ENCODE results near the gene TRIM65. TPM values are rescaled to one million over a fixed set of nuclear protein-coding genes. Genes with fewer than 3 reads are reported as not detected.

Gene TRIM65
- total and polyA plus RNA-seq, 2 experiments from 2014 or later: 13.8 to 54.0 TPM

DNA sequence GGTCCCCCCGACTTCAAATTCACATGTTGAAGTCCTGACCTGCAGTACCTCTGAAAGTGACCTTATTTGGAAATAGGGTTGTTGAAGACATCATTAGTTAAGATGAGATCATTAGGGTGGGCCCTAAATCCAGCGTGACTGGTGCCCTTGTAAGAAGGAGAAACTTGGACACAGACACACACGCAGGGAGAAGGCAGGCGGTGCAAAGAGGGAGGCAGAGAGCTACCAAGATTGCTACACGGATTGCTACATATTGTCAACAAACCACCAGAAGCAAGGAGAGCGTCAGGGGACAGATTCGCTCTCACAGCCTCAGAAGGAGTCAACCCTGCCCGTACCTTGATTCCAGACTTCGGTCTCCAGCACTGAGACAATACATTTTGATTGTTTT is 34.8 kb downstream of the TRIM65 start:
- ATAC-seq (no peak), DNase-seq (ENCODE audit: low spot score) (no peak)
- Histone ChIP-seq H2AFZ (no peak overlapping the region), H3K79me2 (replicated peaks; ENCODE audit: insufficient read depth) (no peaks in the 10 kb centered on the region), H4K20me1 (replicated peaks; ENCODE audit: insufficient read depth) (no peaks in the 10 kb centered on the region), H3K27ac (ENCODE audit: low read depth) (no peak overlapping the region), H3K9me2 (ENCODE audit: insufficient read depth) (no peaks in the 10 kb centered on the region), H3K4me1 (ENCODE audit: insufficient read depth) (no peaks in the 10 kb centered on the region; the same call in 1 of the 2 replicates), H3F3A (replicated peaks; ENCODE audit: low read depth) (0 out of 2 replicates have a peak, but pooled peaks cover 12% of the 10 kb centered on the region), H3K4me3 (no peak overlapping the region), H3K27me3 (ENCODE audit: insufficient read depth) (no peaks in the 10 kb centered on the region), H3K36me3 (ENCODE audit: insufficient read depth) (no peaks in the 10 kb centered on the region), H3K4me2 (no peak overlapping the region)
- TF ChIP-seq CTCF (conservative IDR thresholded peaks at IDR 0.05; ENCODE audit: low read depth in 2 of 2) (no peak), STAT1 (IDR thresholded peaks at IDR 0.05; ENCODE audit: unreplicated experiment) (no peak), ZNF114 (CRISPR knock-in tag; IDR thresholded peaks at IDR 0.05) (no peak), POLR2AphosphoS5 (IDR thresholded peaks at IDR 0.05; ENCODE audit: low read depth) (no peak), CREB1 (CRISPR knock-in tag; IDR thresholded peaks at IDR 0.05; ENCODE audit: low read depth) (no peak), EZH2 (IDR thresholded peaks at IDR 0.05; ENCODE audit: low read depth, unreplicated experiment) (no peak), ZNF331 (CRISPR knock-in tag; IDR thresholded peaks at IDR 0.05; ENCODE audit: low read depth) (no peak)
- TF ChIP-seq, protein P1, sequence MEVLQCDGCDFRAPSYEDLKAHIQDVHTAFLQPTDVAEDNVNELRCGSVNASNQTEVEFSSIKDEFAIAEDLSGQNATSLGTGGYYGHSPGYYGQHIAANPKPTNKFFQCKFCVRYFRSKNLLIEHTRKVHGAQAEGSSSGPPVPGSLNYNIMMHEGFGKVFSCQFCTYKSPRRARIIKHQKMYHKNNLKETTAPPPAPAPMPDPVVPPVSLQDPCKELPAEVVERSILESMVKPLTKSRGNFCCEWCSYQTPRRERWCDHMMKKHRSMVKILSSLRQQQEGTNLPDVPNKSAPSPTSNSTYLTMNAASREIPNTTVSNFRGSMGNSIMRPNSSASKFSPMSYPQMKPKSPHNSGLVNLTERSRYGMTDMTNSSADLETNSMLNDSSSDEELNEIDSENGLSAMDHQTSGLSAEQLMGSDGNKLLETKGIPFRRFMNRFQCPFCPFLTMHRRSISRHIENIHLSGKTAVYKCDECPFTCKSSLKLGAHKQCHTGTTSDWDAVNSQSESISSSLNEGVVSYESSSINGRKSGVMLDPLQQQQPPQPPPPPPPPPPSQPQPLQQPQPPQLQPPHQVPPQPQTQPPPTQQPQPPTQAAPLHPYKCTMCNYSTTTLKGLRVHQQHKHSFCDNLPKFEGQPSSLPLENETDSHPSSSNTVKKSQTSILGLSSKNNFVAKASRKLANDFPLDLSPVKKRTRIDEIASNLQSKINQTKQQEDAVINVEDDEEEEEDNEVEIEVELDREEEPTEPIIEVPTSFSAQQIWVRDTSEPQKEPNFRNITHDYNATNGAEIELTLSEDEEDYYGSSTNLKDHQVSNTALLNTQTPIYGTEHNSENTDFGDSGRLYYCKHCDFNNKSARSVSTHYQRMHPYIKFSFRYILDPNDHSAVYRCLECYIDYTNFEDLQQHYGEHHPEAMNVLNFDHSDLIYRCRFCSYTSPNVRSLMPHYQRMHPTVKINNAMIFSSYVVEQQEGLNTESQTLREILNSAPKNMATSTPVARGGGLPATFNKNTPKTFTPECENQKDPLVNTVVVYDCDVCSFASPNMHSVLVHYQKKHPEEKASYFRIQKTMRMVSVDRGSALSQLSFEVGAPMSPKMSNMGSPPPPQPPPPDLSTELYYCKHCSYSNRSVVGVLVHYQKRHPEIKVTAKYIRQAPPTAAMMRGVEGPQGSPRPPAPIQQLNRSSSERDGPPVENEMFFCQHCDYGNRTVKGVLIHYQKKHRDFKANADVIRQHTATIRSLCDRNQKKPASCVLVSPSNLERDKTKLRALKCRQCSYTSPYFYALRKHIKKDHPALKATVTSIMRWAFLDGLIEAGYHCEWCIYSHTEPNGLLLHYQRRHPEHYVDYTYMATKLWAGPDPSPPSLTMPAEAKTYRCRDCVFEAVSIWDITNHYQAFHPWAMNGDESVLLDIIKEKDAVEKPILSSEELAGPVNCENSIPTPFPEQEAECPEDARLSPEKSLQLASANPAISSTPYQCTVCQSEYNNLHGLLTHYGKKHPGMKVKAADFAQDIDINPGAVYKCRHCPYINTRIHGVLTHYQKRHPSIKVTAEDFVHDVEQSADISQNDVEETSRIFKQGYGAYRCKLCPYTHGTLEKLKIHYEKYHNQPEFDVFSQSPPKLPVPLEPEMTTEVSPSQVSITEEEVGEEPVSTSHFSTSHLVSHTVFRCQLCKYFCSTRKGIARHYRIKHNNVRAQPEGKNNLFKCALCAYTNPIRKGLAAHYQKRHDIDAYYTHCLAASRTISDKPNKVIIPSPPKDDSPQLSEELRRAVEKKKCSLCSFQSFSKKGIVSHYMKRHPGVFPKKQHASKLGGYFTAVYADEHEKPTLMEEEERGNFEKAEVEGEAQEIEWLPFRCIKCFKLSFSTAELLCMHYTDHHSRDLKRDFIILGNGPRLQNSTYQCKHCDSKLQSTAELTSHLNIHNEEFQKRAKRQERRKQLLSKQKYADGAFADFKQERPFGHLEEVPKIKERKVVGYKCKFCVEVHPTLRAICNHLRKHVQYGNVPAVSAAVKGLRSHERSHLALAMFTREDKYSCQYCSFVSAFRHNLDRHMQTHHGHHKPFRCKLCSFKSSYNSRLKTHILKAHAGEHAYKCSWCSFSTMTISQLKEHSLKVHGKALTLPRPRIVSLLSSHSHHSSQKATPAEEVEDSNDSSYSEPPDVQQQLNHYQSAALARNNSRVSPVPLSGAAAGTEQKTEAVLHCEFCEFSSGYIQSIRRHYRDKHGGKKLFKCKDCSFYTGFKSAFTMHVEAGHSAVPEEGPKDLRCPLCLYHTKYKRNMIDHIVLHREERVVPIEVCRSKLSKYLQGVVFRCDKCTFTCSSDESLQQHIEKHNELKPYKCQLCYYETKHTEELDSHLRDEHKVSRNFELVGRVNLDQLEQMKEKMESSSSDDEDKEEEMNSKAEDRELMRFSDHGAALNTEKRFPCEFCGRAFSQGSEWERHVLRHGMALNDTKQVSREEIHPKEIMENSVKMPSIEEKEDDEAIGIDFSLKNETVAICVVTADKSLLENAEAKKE (CRISPR knock-in tag; IDR thresholded peaks at IDR 0.05): no peak
- TF ChIP-seq, protein P2, sequence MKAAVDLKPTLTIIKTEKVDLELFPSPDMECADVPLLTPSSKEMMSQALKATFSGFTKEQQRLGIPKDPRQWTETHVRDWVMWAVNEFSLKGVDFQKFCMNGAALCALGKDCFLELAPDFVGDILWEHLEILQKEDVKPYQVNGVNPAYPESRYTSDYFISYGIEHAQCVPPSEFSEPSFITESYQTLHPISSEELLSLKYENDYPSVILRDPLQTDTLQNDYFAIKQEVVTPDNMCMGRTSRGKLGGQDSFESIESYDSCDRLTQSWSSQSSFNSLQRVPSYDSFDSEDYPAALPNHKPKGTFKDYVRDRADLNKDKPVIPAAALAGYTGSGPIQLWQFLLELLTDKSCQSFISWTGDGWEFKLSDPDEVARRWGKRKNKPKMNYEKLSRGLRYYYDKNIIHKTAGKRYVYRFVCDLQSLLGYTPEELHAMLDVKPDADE (IDR thresholded peaks at IDR 0.05): no peak
- TF ChIP-seq, protein P3, sequence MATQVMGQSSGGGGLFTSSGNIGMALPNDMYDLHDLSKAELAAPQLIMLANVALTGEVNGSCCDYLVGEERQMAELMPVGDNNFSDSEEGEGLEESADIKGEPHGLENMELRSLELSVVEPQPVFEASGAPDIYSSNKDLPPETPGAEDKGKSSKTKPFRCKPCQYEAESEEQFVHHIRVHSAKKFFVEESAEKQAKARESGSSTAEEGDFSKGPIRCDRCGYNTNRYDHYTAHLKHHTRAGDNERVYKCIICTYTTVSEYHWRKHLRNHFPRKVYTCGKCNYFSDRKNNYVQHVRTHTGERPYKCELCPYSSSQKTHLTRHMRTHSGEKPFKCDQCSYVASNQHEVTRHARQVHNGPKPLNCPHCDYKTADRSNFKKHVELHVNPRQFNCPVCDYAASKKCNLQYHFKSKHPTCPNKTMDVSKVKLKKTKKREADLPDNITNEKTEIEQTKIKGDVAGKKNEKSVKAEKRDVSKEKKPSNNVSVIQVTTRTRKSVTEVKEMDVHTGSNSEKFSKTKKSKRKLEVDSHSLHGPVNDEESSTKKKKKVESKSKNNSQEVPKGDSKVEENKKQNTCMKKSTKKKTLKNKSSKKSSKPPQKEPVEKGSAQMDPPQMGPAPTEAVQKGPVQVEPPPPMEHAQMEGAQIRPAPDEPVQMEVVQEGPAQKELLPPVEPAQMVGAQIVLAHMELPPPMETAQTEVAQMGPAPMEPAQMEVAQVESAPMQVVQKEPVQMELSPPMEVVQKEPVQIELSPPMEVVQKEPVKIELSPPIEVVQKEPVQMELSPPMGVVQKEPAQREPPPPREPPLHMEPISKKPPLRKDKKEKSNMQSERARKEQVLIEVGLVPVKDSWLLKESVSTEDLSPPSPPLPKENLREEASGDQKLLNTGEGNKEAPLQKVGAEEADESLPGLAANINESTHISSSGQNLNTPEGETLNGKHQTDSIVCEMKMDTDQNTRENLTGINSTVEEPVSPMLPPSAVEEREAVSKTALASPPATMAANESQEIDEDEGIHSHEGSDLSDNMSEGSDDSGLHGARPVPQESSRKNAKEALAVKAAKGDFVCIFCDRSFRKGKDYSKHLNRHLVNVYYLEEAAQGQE (IDR thresholded peaks at IDR 0.05; ENCODE audit: unreplicated experiment): no peak
- peaks cover 16% of the 10 kb centered on the region for H3K27me3 Mint-ChIP-seq (ENCODE audit: insufficient read depth, low read depth, poor library complexity)
- H3K4me3 Mint-ChIP-seq: no peak overlapping the region; the same call in 2 of the 3 replicates
- H3K9me3 Mint-ChIP-seq: no peaks in the 10 kb centered on the region
- no peak overlapping the region for H3K27ac Mint-ChIP-seq
- peaks cover 9% of the 10 kb centered on the region for H3K4me1 Mint-ChIP-seq
- no peaks in the 10 kb centered on the region; the same call in 2 of the 3 replicates for H3K36me3 Mint-ChIP-seq (ENCODE audit: low read depth)
